Measurements from ENCODE around the gene TPTE.

DNA sequence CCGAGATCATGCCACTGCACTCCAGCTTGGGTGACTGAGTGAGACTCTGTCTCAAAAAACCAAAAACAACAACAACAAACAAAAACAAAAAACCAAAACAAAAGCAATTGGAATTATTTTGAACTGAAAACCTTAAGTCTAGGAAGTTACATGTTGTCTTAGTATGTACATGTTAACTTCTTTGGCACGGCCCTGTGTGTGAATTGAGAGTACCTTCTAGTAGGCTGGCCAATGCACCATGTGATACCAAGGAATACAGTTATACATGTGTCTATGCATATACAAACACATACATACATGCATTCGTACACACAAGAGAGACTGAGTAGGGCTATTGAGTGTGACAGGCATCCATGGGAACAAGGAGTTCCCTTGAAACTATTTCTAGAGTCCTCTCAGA is 18.6 kb downstream of the TPTE start:
- TF ChIP-seq, protein P1, sequence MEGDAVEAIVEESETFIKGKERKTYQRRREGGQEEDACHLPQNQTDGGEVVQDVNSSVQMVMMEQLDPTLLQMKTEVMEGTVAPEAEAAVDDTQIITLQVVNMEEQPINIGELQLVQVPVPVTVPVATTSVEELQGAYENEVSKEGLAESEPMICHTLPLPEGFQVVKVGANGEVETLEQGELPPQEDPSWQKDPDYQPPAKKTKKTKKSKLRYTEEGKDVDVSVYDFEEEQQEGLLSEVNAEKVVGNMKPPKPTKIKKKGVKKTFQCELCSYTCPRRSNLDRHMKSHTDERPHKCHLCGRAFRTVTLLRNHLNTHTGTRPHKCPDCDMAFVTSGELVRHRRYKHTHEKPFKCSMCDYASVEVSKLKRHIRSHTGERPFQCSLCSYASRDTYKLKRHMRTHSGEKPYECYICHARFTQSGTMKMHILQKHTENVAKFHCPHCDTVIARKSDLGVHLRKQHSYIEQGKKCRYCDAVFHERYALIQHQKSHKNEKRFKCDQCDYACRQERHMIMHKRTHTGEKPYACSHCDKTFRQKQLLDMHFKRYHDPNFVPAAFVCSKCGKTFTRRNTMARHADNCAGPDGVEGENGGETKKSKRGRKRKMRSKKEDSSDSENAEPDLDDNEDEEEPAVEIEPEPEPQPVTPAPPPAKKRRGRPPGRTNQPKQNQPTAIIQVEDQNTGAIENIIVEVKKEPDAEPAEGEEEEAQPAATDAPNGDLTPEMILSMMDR (IDR thresholded peaks at IDR 0.05) = no peak
- no peak for TF ChIP-seq POLR2A (IDR thresholded peaks at IDR 0.05)
